ENCODE measurements around the gene JMJD7. TPM values are rescaled to one million over a fixed set of nuclear protein-coding genes. Genes with fewer than 3 reads are reported as not detected.

JMJD7 gene
- total and polyA plus RNA-seq, 9 of the 15 experiments (the other 6 are each of a cell fraction or from before 2014, with no cell fraction given): 1.2 to 13.9 (median 6.1) TPM

- FAIRE-seq (no peak), ATAC-seq (no peak), DNase-seq (ENCODE audit: extremely low read depth in 1 of 4, low spot score in 3 of 4) (no peak)
- ChIA-PET POLR2A (interaction anchor here (1.9 kb wide), 1 partner anchor 13 kb away, joined by 4 read pairs; no protein-coding TSS in a partner anchor), CTCF (ENCODE audit: low intra/inter-chr PET ratio) (interaction anchor here (0.6 kb wide), 1 partner anchor 355 kb away, joined by 3 read pairs; no protein-coding TSS in a partner anchor)
- no peaks in the 10 kb centered on the region for H3K27me3 ChIP-seq (ENCODE audit: control insufficient read depth in 2 of 2, insufficient read depth in 2 of 2, low read length in 2 of 2)
- no peak overlapping the region for H2AFZ ChIP-seq (ENCODE audit: low read depth, low read length)
- H3K9me1 ChIP-seq (ENCODE audit: control insufficient read depth, insufficient read depth, low read length): no peaks in the 10 kb centered on the region
- no peak overlapping the region for H3K9ac ChIP-seq (ENCODE audit: insufficient read depth in 1 of 2, low read depth in 2 of 2, low read length in 2 of 2)
- no peaks in the 10 kb centered on the region for H3K79me2 ChIP-seq (ENCODE audit: control insufficient read depth, insufficient read depth, low read length)
- H4K20me1 ChIP-seq (replicated peaks; ENCODE audit: control insufficient read depth, insufficient read depth, low read length): no peaks in the 10 kb centered on the region
- intact Hi-C loops (cut with micrococcal nuclease): no loop called here
- BruUV-seq (replicated peaks): no TSS peak
- no peak overlapping the region for H3K27ac ChIP-seq (ENCODE audit: extremely low read depth, low read depth, low read length)
- in situ Hi-C loops (cut with MboI): loop anchor here (25.0 kb wide), 1 partner anchor 359 kb away; no protein-coding TSS in a partner anchor
- TF ChIP-seq NR0B1 (IDR thresholded peaks at IDR 0.05; ENCODE audit: partially characterized antibody): no peak
- TF ChIP-seq ELF1 (tag; IDR thresholded peaks at IDR 0.05): no peak
- no peak for TF ChIP-seq JUNB (CRISPR knock-in tag; conservative IDR thresholded peaks at IDR 0.05)
- TF ChIP-seq FOXJ3 (CRISPR knock-in tag; IDR thresholded peaks at IDR 0.05): no peak
- TF ChIP-seq ZNF592 (IDR thresholded peaks at IDR 0.05): no peak
- no peak for TF ChIP-seq WHSC1 (IDR thresholded peaks at IDR 0.05; ENCODE audit: low read length)
- TF ChIP-seq HES1 (IDR thresholded peaks at IDR 0.05; ENCODE audit: low read depth): no peak
- no peaks in the 10 kb centered on the region for H3K9me3 ChIP-seq (replicated peaks; ENCODE audit: control insufficient read depth, insufficient read depth, low read depth, low read length)
- H3K4me1 ChIP-seq (replicated peaks in 1 of 2; ENCODE audit: control insufficient read depth in 2 of 2, insufficient read depth in 2 of 2, low read length in 2 of 2): peaks cover 0 to 3% of the 10 kb centered on the region in 2 experiments; a peak in 1 of 5 replicates
- no peak overlapping the region for H3K4me2 ChIP-seq (ENCODE audit: insufficient read depth, low read length)
- H3K36me3 ChIP-seq (ENCODE audit: control insufficient read depth, insufficient read depth, low read length): peaks cover 10% of the 10 kb centered on the region; the same call in 1 of the 3 replicates
- 67% methylated on average over 5 of the region's 6 CpGs for WGBS (ENCODE audit: insufficient coverage, low coverage, missing lambda C conversion rate)
- no peak overlapping the region for H3K4me3 ChIP-seq
These were observed 7.0 kb upstream of the JMJD7 start for GRCh38 chr15:41820791-41821423.
